ENCODE data around the gene SORL1.

The SORL1 gene

GRCh38 chr11:121412000-121412587 is 40.0 kb upstream of the SORL1 start:
- Histone ChIP-seq H2AFZ (ENCODE audit: low read depth) (no peak overlapping the region), H4K20me1 (ENCODE audit: insufficient read depth) (no peaks in the 10 kb centered on the region), H3K4me2 (no peak overlapping the region), H3K79me2 (ENCODE audit: insufficient read depth, low read depth) (no peaks in the 10 kb centered on the region), H3K4me3 (IDR thresholded peaks at IDR 0.05; ENCODE audit: insufficient read depth, low read depth, low read length) (no peak overlapping the region), H3K27ac (no peak overlapping the region), H3K36me3 (ENCODE audit: insufficient read depth) (no peaks in the 10 kb centered on the region), H3K9ac (no peak overlapping the region), H3K4me1 (ENCODE audit: low read depth, poor library complexity, severe bottlenecking) (peaks cover 18% of the 10 kb centered on the region), H3K27me3 (ENCODE audit: insufficient read depth, low read depth) (no peaks in the 10 kb centered on the region)
- TF ChIP-seq CTCF (conservative IDR thresholded peaks at IDR 0.05; ENCODE audit: low read depth, low read length), result no peak

GRCh38 chr11:121412711-121413415 is 39.3 kb upstream of the SORL1 start:
- H3K4me2 ChIP-seq, result no peak overlapping the region
- no peak overlapping the region for H2AFZ ChIP-seq (ENCODE audit: low read depth)

GRCh38 chr11:121414141-121414913 is 37.8 kb upstream of the SORL1 start:
- peaks cover 40% of the 10 kb centered on the region for H3K4me1 ChIP-seq (ENCODE audit: low read depth, poor library complexity, severe bottlenecking)
- no peak for TF ChIP-seq CTCF (conservative IDR thresholded peaks at IDR 0.05; ENCODE audit: low read depth, low read length)
- H3K36me3 ChIP-seq (ENCODE audit: insufficient read depth), result no peaks in the 10 kb centered on the region
- no peaks in the 10 kb centered on the region for H4K20me1 ChIP-seq (ENCODE audit: insufficient read depth)
- H3K27ac ChIP-seq, result no peak overlapping the region
- no peak overlapping the region for H3K4me3 ChIP-seq (IDR thresholded peaks at IDR 0.05; ENCODE audit: insufficient read depth, low read depth, low read length)
- H3K9ac ChIP-seq, result no peak overlapping the region
- H3K79me2 ChIP-seq (ENCODE audit: insufficient read depth, low read depth), result no peaks in the 10 kb centered on the region
- no peak overlapping the region for H3K4me2 ChIP-seq
- H3K27me3 ChIP-seq (ENCODE audit: insufficient read depth, low read depth), result no peaks in the 10 kb centered on the region
- H2AFZ ChIP-seq (ENCODE audit: low read depth), result no peak overlapping the region

More at GRCh38 chr11:121412711-121413415, 39.3 kb upstream of the SORL1 start:
- no peak for TF ChIP-seq CTCF (conservative IDR thresholded peaks at IDR 0.05; ENCODE audit: low read depth, low read length)
- H4K20me1 ChIP-seq (ENCODE audit: insufficient read depth), result no peaks in the 10 kb centered on the region
- H3K79me2 ChIP-seq (ENCODE audit: insufficient read depth, low read depth), result no peaks in the 10 kb centered on the region
- H3K27me3 ChIP-seq (ENCODE audit: insufficient read depth, low read depth), result no peaks in the 10 kb centered on the region
- no peaks in the 10 kb centered on the region for H3K36me3 ChIP-seq (ENCODE audit: insufficient read depth)
- no peak overlapping the region for H3K4me3 ChIP-seq (IDR thresholded peaks at IDR 0.05; ENCODE audit: insufficient read depth, low read depth, low read length)
- peaks cover 25% of the 10 kb centered on the region for H3K4me1 ChIP-seq (ENCODE audit: low read depth, poor library complexity, severe bottlenecking)
- no peak overlapping the region for H3K9ac ChIP-seq
- H3K27ac ChIP-seq, result no peak overlapping the region

- Histone ChIP-seq H3K4me3 (IDR thresholded peaks at IDR 0.05; ENCODE audit: insufficient read depth, low read depth, low read length) (no peak overlapping the region), H4K20me1 (ENCODE audit: insufficient read depth) (no peaks in the 10 kb centered on the region), H2AFZ (ENCODE audit: low read depth) (no peak overlapping the region), H3K27ac (no peak overlapping the region), H3K4me1 (ENCODE audit: low read depth, poor library complexity, severe bottlenecking) (peaks cover 55% of the 10 kb centered on the region), H3K4me2 (no peak overlapping the region), H3K27me3 (ENCODE audit: insufficient read depth, low read depth) (no peaks in the 10 kb centered on the region), H3K36me3 (ENCODE audit: insufficient read depth) (no peaks in the 10 kb centered on the region), H3K9ac (no peak overlapping the region), H3K79me2 (ENCODE audit: insufficient read depth, low read depth) (no peaks in the 10 kb centered on the region)
- TF ChIP-seq CTCF (conservative IDR thresholded peaks at IDR 0.05; ENCODE audit: low read depth, low read length), result no peak
These were observed 36.3 kb upstream of the SORL1 start for GRCh38 chr11:121415856-121416255.
